Nephron progenitor cell (in vitro differentiated cells): ENCODE measurements around the gene PFDN1.

Experiments used
- DNase-seq: peaks from one replicate; pipeline ENCODE4 v3.0.0; 2021
- H3K27ac Mint-ChIP-seq: 2 replicates; pipeline ENCODE4 v1.8.0; 2021; ENCODE audit warnings: mild to moderate bottlenecking, moderate library complexity, mixed read lengths
- H3K27me3 Mint-ChIP-seq: 2 replicates; pipeline ENCODE4 v1.8.0; 2021; ENCODE audit warnings: mild to moderate bottlenecking, low read depth, mixed read lengths; ENCODE audit not compliant: poor library complexity
- H3K36me3 Mint-ChIP-seq: 2 replicates; pipeline ENCODE4 v1.8.0; 2021; ENCODE audit warnings: low read depth, mixed read lengths
- H3K4me1 Mint-ChIP-seq: 2 replicates; pipeline ENCODE4 v1.8.0; 2021; ENCODE audit warnings: mixed read lengths
- H3K4me3 Mint-ChIP-seq: 2 replicates; pipeline ENCODE4 v1.8.0; 2021; ENCODE audit warnings: mild to moderate bottlenecking, moderate library complexity, mixed read lengths
- H3K9me3 Mint-ChIP-seq: 2 replicates; pipeline ENCODE4 v1.8.0; 2021; ENCODE audit warnings: mild to moderate bottlenecking, moderate library complexity, mixed read lengths
- CTCF ChIP-seq: fragments of 200-600 bp; sonication (generic); IDR thresholded peaks from 2 replicates; pipeline ENCODE4 v1.5.0; 2021; ENCODE audit warnings: antibody characterized with exemption

Gene PFDN1

GRCh38 chr5:140298183-140298601 is 4.7 kb downstream of the PFDN1 start:
- no peak for DNase-seq
- Mint-ChIP-seq H3K9me3 (no peaks in the 10 kb centered on the region), H3K4me1 (peaks cover 47% of the 10 kb centered on the region), H3K36me3 (peaks cover 16% of the 10 kb centered on the region), H3K27ac (no peak overlapping the region), H3K4me3 (no peak overlapping the region), H3K27me3 (no peaks in the 10 kb centered on the region)
- TF ChIP-seq CTCF = no peak

- Mint-ChIP-seq H3K4me1 (peaks cover 43% of the 10 kb centered on the region), H3K27ac (no peak overlapping the region), H3K36me3 (peaks cover 16% of the 10 kb centered on the region), H3K4me3 (no peak overlapping the region), H3K9me3 (no peaks in the 10 kb centered on the region), H3K27me3 (no peaks in the 10 kb centered on the region)
- no peak for DNase-seq
- no peak for TF ChIP-seq CTCF
Measured at GRCh38 chr5:140297283-140297682, 5.6 kb downstream of the PFDN1 start.

- H3K27ac Mint-ChIP-seq = peak overlapping the region; percentile 80
- no peaks in the 10 kb centered on the region for H3K27me3 Mint-ChIP-seq
- H3K4me3 Mint-ChIP-seq = no peak overlapping the region
- no peak for DNase-seq
- H3K4me1 Mint-ChIP-seq = peaks cover 37% of the 10 kb centered on the region
- TF ChIP-seq CTCF = no peak
- no peaks in the 10 kb centered on the region for H3K9me3 Mint-ChIP-seq
- H3K36me3 Mint-ChIP-seq = peaks cover 16% of the 10 kb centered on the region
Measured at GRCh38 chr5:140296289-140296688, 6.6 kb downstream of the PFDN1 start.

- Mint-ChIP-seq H3K27me3 (no peaks in the 10 kb centered on the region), H3K4me3 (no peak overlapping the region), H3K9me3 (no peaks in the 10 kb centered on the region), H3K27ac (no peak overlapping the region), H3K36me3 (peaks cover 15% of the 10 kb centered on the region), H3K4me1 (peaks cover 32% of the 10 kb centered on the region)
- no peak for TF ChIP-seq CTCF
- no peak for DNase-seq
Measured at GRCh38 chr5:140295414-140295813, 7.5 kb downstream of the PFDN1 start.

GRCh38 chr5:140294753-140295152 is 8.1 kb downstream of the PFDN1 start:
- peaks cover 30% of the 10 kb centered on the region for H3K4me1 Mint-ChIP-seq
- no peak overlapping the region for H3K27ac Mint-ChIP-seq
- no peak for DNase-seq
- H3K36me3 Mint-ChIP-seq = peaks cover 10% of the 10 kb centered on the region
- H3K9me3 Mint-ChIP-seq = no peaks in the 10 kb centered on the region
- no peak overlapping the region for H3K4me3 Mint-ChIP-seq
- no peak for TF ChIP-seq CTCF
- no peaks in the 10 kb centered on the region for H3K27me3 Mint-ChIP-seq

- H3K4me3 Mint-ChIP-seq = no peak overlapping the region
- no peak overlapping the region for H3K27ac Mint-ChIP-seq
- H3K9me3 Mint-ChIP-seq = no peaks in the 10 kb centered on the region
- H3K36me3 Mint-ChIP-seq = peaks cover 6% of the 10 kb centered on the region
- no peak for DNase-seq
- TF ChIP-seq CTCF = no peak
- no peaks in the 10 kb centered on the region for H3K27me3 Mint-ChIP-seq
- H3K4me1 Mint-ChIP-seq = peaks cover 30% of the 10 kb centered on the region
Measured at GRCh38 chr5:140293849-140294100, 9.1 kb downstream of the PFDN1 start.
